K562 (cell line): ENCODE data around the gene DIPK1A. TPM values are rescaled to one million over a fixed set of nuclear protein-coding genes. Genes with fewer than 3 reads are reported as not detected.

Source experiments
- ATAC-seq: fragments of 200-7000 bp; cut with Tn5 transposase; 3 replicates; pipeline ENCODE4 v1.9.1; 2020; ENCODE audit warnings: moderate library complexity
- BruUV-seq: library from RNA; stranded (reverse); fragments of 400-500 nt; replicated peaks from 2 replicates; lab custom pipeline; 2021; lab: Mats Ljungman, UMichigan
- CTCF ChIA-PET: fragments of 300-600 bp; formaldehyde crosslinking; extraction: SDS; loops from one replicate; lab custom pipeline; 2021; ENCODE audit warnings: low intra/inter-chr PET ratio; lab: Yijun Ruan, JAX
- POLR2A ChIA-PET: fragments of 300-600, 350-650 bp; sonication (Branson Sonifier 250); formaldehyde crosslinking; extraction: SDS; loops from one replicate; lab custom pipeline; 2021; ENCODE audit warnings: antibody characterized with exemption, inconsistent platforms; lab: Yijun Ruan, JAX
- DNase-seq, 4 experiments: peaks; one replicate each; pipeline versions ENCODE4 v3.0.0 to v3.0.0-alpha.2; 2011 to 2018; ENCODE audit warnings: low spot score in 3 of 4, mixed read lengths in 3 of 4; ENCODE audit errors: extremely low read depth in 1 of 4
- FAIRE-seq: peaks from 2 replicates; lab custom pipeline; 2011; peaks lifted over from hg19 to GRCh38; lab: Jason Lieb, UNC
- H2AFZ ChIP-seq: 2 replicates; pipeline ENCODE4 v1.6.0; 2011; ENCODE audit warnings: low read depth, low read length, control low read depth, inconsistent platforms
- H3K27ac ChIP-seq: fragments of 200-600 bp; 3 replicates; pipeline ENCODE4 v1.8.0; 2011; ENCODE audit warnings: low read depth, mild to moderate bottlenecking, control low read depth, inconsistent platforms, low read length, moderate library complexity, mixed read lengths; ENCODE audit errors: extremely low read depth
- H3K27me3 ChIP-seq, 2 experiments: fragments of 300-600 bp in 1 of 2; 2 replicates in 1 of 2; 3 replicates in 1 of 2; pipeline versions ENCODE4 v1.6.0 to v1.8.0; 2011; ENCODE audit warnings: inconsistent platforms in 2 of 2, low read length in 2 of 2, mild to moderate bottlenecking in 1 of 2, mixed read lengths in 1 of 2, moderate library complexity in 1 of 2; ENCODE audit not compliant: control insufficient read depth in 2 of 2, insufficient read depth in 2 of 2
- H3K36me3 ChIP-seq: fragments of 300-600 bp; 3 replicates; pipeline ENCODE4 v1.8.0; 2011; ENCODE audit warnings: mild to moderate bottlenecking, low read length, inconsistent platforms; ENCODE audit not compliant: control insufficient read depth, insufficient read depth
- H3K4me1 ChIP-seq, 2 experiments: fragments of 200-600 bp in 1 of 2; replicated peaks in 1 of 2; 2 replicates in 1 of 2; 3 replicates in 1 of 2; pipeline versions ENCODE4 v1.5.1 to v1.8.0; 2011; ENCODE audit warnings: inconsistent platforms in 2 of 2, low read length in 2 of 2, mild to moderate bottlenecking in 1 of 2, mixed read lengths in 1 of 2, moderate library complexity in 1 of 2; ENCODE audit not compliant: control insufficient read depth in 2 of 2, insufficient read depth in 2 of 2
- H3K4me2 ChIP-seq: 2 replicates; pipeline ENCODE4 v1.6.1; 2011; ENCODE audit warnings: low read length, control low read depth, inconsistent platforms, mixed read lengths; ENCODE audit not compliant: insufficient read depth
- H3K4me3 ChIP-seq: fragments of 200-600 bp; sonication (generic), shearing (Covaris generic); 2 replicates; pipeline ENCODE4 v1.5.1; 2016; ENCODE audit warnings: control low read depth, inconsistent platforms
- H3K79me2 ChIP-seq: fragments of 200-600 bp; 3 replicates; pipeline ENCODE4 v1.8.0; 2011; ENCODE audit warnings: low read length, inconsistent platforms; ENCODE audit not compliant: control insufficient read depth, insufficient read depth
- H3K9ac ChIP-seq, 2 experiments: 2 replicates each; pipeline versions ENCODE4 v1.6.0 to v1.6.1; 2011; ENCODE audit warnings: low read depth in 2 of 2, low read length in 2 of 2, control low read depth in 1 of 2, inconsistent platforms in 1 of 2, mild to moderate bottlenecking in 1 of 2, mixed read lengths in 1 of 2; ENCODE audit not compliant: insufficient read depth in 1 of 2
- H3K9me1 ChIP-seq: one replicate; pipeline ENCODE4 v1.6.0; 2011; ENCODE audit warnings: inconsistent platforms, mild to moderate bottlenecking, low read length, moderate library complexity; ENCODE audit not compliant: control insufficient read depth, insufficient read depth
- H3K9me3 ChIP-seq: replicated peaks from 2 replicates; pipeline ENCODE4 v1.5.1; 2011; ENCODE audit warnings: low read depth, low read length, inconsistent platforms; ENCODE audit not compliant: control insufficient read depth, insufficient read depth
- H4K20me1 ChIP-seq: replicated peaks from 2 replicates; pipeline ENCODE4 v1.6.1; 2011; ENCODE audit warnings: low read length, inconsistent platforms, mixed read lengths; ENCODE audit not compliant: control insufficient read depth, insufficient read depth
- ATF7 ChIP-seq: fragments of 450-650 bp; IDR thresholded peaks from 2 replicates; pipeline ENCODE4 v1.7.1; 2014; ENCODE audit warnings: mild to moderate bottlenecking, moderate library complexity
- ELK1 ChIP-seq: sonication (generic); formaldehyde crosslinking; IDR thresholded peaks from 2 replicates; pipeline ENCODE4 v1.8.1; 2022; ENCODE audit warnings: missing genetic modification reagents
- HOXB6 ChIP-seq: fragments of 250-450 bp; sonication (Bioruptor Pico); IDR thresholded peaks from 2 replicates; pipeline ENCODE4 v1.5.1; 2022; ENCODE audit warnings: mild to moderate bottlenecking, borderline replicate concordance
- HSF4 ChIP-seq: fragments of 250-450 bp; sonication (Bioruptor Pico); IDR thresholded peaks from 2 replicates; pipeline ENCODE4 v2.1.2; 2022; ENCODE audit warnings: mild to moderate bottlenecking, moderate library complexity, borderline replicate concordance
- KAT7 ChIP-seq: sonication (generic); formaldehyde crosslinking; IDR thresholded peaks from 2 replicates; pipeline ENCODE4 v1.8.0; 2022; ENCODE audit warnings: missing genetic modification reagents, mild to moderate bottlenecking, borderline replicate concordance
- MCM2 ChIP-seq: fragments of 450-650 bp; IDR thresholded peaks from 2 replicates; pipeline ENCODE4 v1.6.1; 2017; ENCODE audit warnings: low read depth, mild to moderate bottlenecking
- NCOA4 ChIP-seq: fragments of 450-650 bp; IDR thresholded peaks from 2 replicates; pipeline ENCODE4 v1.6.1; 2018; ENCODE audit warnings: mild to moderate bottlenecking; ENCODE audit not compliant: partially characterized antibody
- NFATC3 ChIP-seq: fragments of 450-650 bp; IDR thresholded peaks from 2 replicates; pipeline ENCODE4 v1.6.1; 2017; ENCODE audit warnings: mild to moderate bottlenecking
- RBM34 ChIP-seq: fragments of 200-400 bp; formaldehyde crosslinking; IDR thresholded peaks from 2 replicates; pipeline ENCODE4 v1.6.1; 2018; ENCODE audit warnings: low read length, borderline replicate concordance; ENCODE audit not compliant: insufficient read depth
- SAP30 ChIP-seq: fragments of 200-600 bp; sonication (generic); IDR thresholded peaks from 2 replicates; pipeline ENCODE4 v1.6.1; 2012; ENCODE audit warnings: borderline replicate concordance, low read depth, mild to moderate bottlenecking, moderate library complexity, low read length, control low read depth, inconsistent platforms; ENCODE audit not compliant: insufficient read depth, poor library complexity, severe bottlenecking
- SMAD4 ChIP-seq: fragments of 250-450 bp; sonication (Bioruptor Pico); conservative IDR thresholded peaks from 2 replicates; pipeline ENCODE4 v1.8.0; 2021; ENCODE audit warnings: inconsistent platforms, mild to moderate bottlenecking, moderate library complexity
- ZNF134 ChIP-seq: fragments of 250-450 bp; sonication (Bioruptor Pico); conservative IDR thresholded peaks from 2 replicates; pipeline ENCODE4 v1.4.0; 2020
- ZNF24 ChIP-seq: fragments of 450-650 bp; IDR thresholded peaks from 2 replicates; pipeline ENCODE4 v1.6.1; 2016
- WGBS: fragments of 100-300 bp; shearing (Covaris generic); methylation state at CpG from one replicate; pipeline ENCODE4 v1.1.6; 2016; ENCODE audit warnings: low coverage, mixed read lengths; ENCODE audit not compliant: insufficient coverage; ENCODE audit errors: missing lambda C conversion rate; 5-methylcytosine and 5-hydroxymethylcytosine counted together
- in situ Hi-C: fragments of 300-500 bp; cut with MboI; formaldehyde crosslinking; loops from 4 replicates; pipeline ENCODE4 v1.15.0; 2018; ENCODE audit warnings: inconsistent platforms, mixed read lengths
- intact Hi-C: fragments of 100-400 bp; cut with micrococcal nuclease; formaldehyde crosslinking; loops from 2 replicates; pipeline ENCODE4 v1.14.2; 2022
- polyA plus RNA-seq, 8 experiments: library from polyadenylated mRNA; depleted of rRNA in 4 of 8; stranded (reverse) in 5 of 8; unstranded in 3 of 8; fragments of >200 nt; fragmentation: Nextera tagmentation in 2 of 8; fragmentation: Illumina TruSeq in 1 of 8; extraction: Ambion mirVana in 2 of 8; extraction: Trizol in 1 of 8; gene quantifications; 2 replicates each; pipeline versions ENCODE4 v1.2.1 to v1.2.3, GENCODE V29; 2011 to 2014; ENCODE audit warnings: inconsistent platforms in 1 of 8, missing spikeins in 1 of 8
- total RNA-seq, 7 experiments: library from RNA; depleted of rRNA in 6 of 7; stranded (reverse); fragments of >200 nt in 6 of 7; fragmentation: Illumina TruSeq in 2 of 7; extraction: Trizol in 2 of 7; gene quantifications; 2 replicates each; pipeline versions ENCODE4 v1.2.1 to v1.2.3, GENCODE V29; 2011 to 2021; ENCODE audit warnings: low replicate concordance in 1 of 7

DIPK1A gene
- total and polyA plus RNA-seq, 9 of the 15 experiments (the other 6 are each of a cell fraction or from before 2014, with no cell fraction given), result 0.54 to 2.5 (median 1.3) TPM

GRCh38 chr1:92909321-92909720, 51.9 kb downstream of the DIPK1A start:
- CTCF ChIA-PET, result no interaction called here
- no peak overlapping the region for H3K4me2 ChIP-seq
- no TSS peak for BruUV-seq
- no peak overlapping the region for H3K4me3 ChIP-seq
- H4K20me1 ChIP-seq, result no peaks in the 10 kb centered on the region
- no peak for TF ChIP-seq RBM34
- TF ChIP-seq HOXB6 (CRISPR knock-in tag), result no peak
- TF ChIP-seq SMAD4 (CRISPR knock-in tag), result no peak
- no peak for TF ChIP-seq MCM2
- no peak for TF ChIP-seq KAT7 (CRISPR knock-in tag)
- TF ChIP-seq ZNF134 (CRISPR knock-in tag), result no peak
- TF ChIP-seq NCOA4, result no peak
- no peak for TF ChIP-seq HSF4 (CRISPR knock-in tag)
- no peak for TF ChIP-seq ATF7
- no peak for TF ChIP-seq NFATC3
- no peak for TF ChIP-seq SAP30
- no peak for TF ChIP-seq ELK1
- TF ChIP-seq ZNF24, result no peak
- no peaks in the 10 kb centered on the region for H3K9me1 ChIP-seq
- no peak overlapping the region for H3K27ac ChIP-seq
- no peaks in the 10 kb centered on the region for H3K79me2 ChIP-seq
- H2AFZ ChIP-seq, result no peak overlapping the region
- POLR2A ChIA-PET, result interaction anchor here (1.4 kb wide), 1 partner anchor 20 kb away, joined by 3 read pairs; no protein-coding TSS in a partner anchor
- no peaks in the 10 kb centered on the region for H3K27me3 ChIP-seq
- no peak for DNase-seq
- WGBS, result 9% methylated on average over 3 of the region's 3 CpGs
- FAIRE-seq, result no peak
- no peaks in the 10 kb centered on the region for H3K9me3 ChIP-seq
- intact Hi-C loops, result no loop called here
- no peak overlapping the region for H3K9ac ChIP-seq
- H3K36me3 ChIP-seq, result no peaks in the 10 kb centered on the region
- in situ Hi-C loops, result no loop called here
- H3K4me1 ChIP-seq, result no peaks in the 10 kb centered on the region
- no peak for ATAC-seq
